Smooth muscle cell (in vitro differentiated cells): ENCODE results near the gene DHX15. TPM values are rescaled to one million over a fixed set of nuclear protein-coding genes. Genes with fewer than 3 reads are reported as not detected.

Experiments used
- DNase-seq: peaks from one replicate; lab custom pipeline; 2025; ENCODE audit not compliant: unreplicated experiment; lab: John Stamatoyannopoulos, UW
- H2AFZ ChIP-seq: fragments of 200-600 bp; sonication (generic); 2 replicates; pipeline ENCODE4 v1.6.0; 2016; ENCODE audit warnings: antibody characterized with exemption, low read depth, mild to moderate bottlenecking
- H3F3A ChIP-seq: fragments of 200-600 bp; sonication (generic); 2 replicates; pipeline ENCODE4 v1.6.0; 2017; ENCODE audit warnings: antibody characterized with exemption, low read depth
- H3K27ac ChIP-seq: fragments of 200-600 bp; sonication (generic); 2 replicates; pipeline ENCODE4 v1.5.1; 2016; ENCODE audit warnings: low read depth, mild to moderate bottlenecking
- H3K27me3 ChIP-seq: fragments of 200-600 bp; sonication (generic); 2 replicates; pipeline ENCODE4 v1.6.1; 2016; ENCODE audit warnings: low read depth, mild to moderate bottlenecking
- H3K36me3 ChIP-seq: fragments of 200-600 bp; sonication (generic); 2 replicates; pipeline ENCODE4 v1.5.1; 2016; ENCODE audit warnings: low read depth
- H3K4me1 ChIP-seq: fragments of 200-600 bp; sonication (generic); 2 replicates; pipeline ENCODE4 v1.5.1; 2016; ENCODE audit warnings: low read depth
- H3K4me2 ChIP-seq: fragments of 200-600 bp; sonication (generic); 2 replicates; pipeline ENCODE4 v1.6.0; 2016; ENCODE audit warnings: mild to moderate bottlenecking
- H3K4me3 ChIP-seq: fragments of 200-600 bp; sonication (generic); 2 replicates; pipeline ENCODE4 v1.5.1; 2016; ENCODE audit warnings: mild to moderate bottlenecking
- H3K79me2 ChIP-seq: fragments of 200-600 bp; sonication (generic); 2 replicates; pipeline ENCODE4 v1.6.0; 2016; ENCODE audit warnings: low read depth, mild to moderate bottlenecking
- H3K9ac ChIP-seq: fragments of 200-600 bp; sonication (generic); 2 replicates; pipeline ENCODE4 v1.6.0; 2016; ENCODE audit warnings: low read depth
- H3K9me3 ChIP-seq: fragments of 200-600 bp; sonication (generic); replicated peaks from 2 replicates; pipeline ENCODE4 v1.5.1; 2016; ENCODE audit warnings: low read depth
- H4K20me1 ChIP-seq: fragments of 200-600 bp; sonication (generic); 2 replicates; pipeline ENCODE4 v1.6.0; 2016; ENCODE audit warnings: low read depth
- WGBS: methylation state at CpG from one replicate; pipeline ENCODE4 v1.1.7; 2016; ENCODE audit warnings: low lambda C conversion rate; 5-methylcytosine and 5-hydroxymethylcytosine counted together
- polyA plus RNA-seq: library from polyadenylated mRNA; unstranded; fragments of >200 nt; fragmentation: Nextera tagmentation; extraction: Ambion mirVana; gene quantifications from 2 replicates; pipeline ENCODE4 v1.2.1, GENCODE V29; 2016
- total RNA-seq: library from RNA; depleted of rRNA; stranded (reverse); fragments of >200 nt; gene quantifications from 2 replicates; pipeline ENCODE4 v1.2.3, GENCODE V29; 2014
- TF ChIP-seq, protein P1 (sequence below): fragments of 200-600 bp; sonication (generic); IDR thresholded peaks from 2 replicates; pipeline ENCODE4 v1.5.1; 2017; ENCODE audit warnings: borderline replicate concordance, mild to moderate bottlenecking, antibody characterized with exemption; ENCODE audit not compliant: insufficient read depth, poor library complexity, severe bottlenecking

DHX15 gene
- total and polyA plus RNA-seq, 2 experiments from 2014 or later = 69.8 to 168 TPM

DNA sequence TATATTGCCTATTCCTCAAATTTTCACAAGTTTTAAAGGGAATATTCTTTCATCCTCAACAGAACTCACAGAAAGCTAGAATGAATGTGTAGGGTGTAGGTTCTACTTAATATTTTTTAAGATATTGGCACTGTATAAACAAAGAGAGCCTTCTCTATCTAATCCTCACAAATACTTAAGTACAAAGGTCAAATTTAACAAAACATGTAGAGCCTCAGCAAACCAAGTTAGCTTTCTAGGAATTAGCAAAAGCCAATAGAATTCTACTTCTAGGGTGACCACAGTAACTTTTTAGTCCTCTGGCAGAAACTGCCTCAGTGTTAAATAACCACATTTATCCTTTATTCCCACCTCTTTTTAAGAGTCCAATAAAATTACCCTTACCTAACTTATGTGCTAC, 19.3 kb downstream of the DHX15 start:
- TF ChIP-seq, protein P1, sequence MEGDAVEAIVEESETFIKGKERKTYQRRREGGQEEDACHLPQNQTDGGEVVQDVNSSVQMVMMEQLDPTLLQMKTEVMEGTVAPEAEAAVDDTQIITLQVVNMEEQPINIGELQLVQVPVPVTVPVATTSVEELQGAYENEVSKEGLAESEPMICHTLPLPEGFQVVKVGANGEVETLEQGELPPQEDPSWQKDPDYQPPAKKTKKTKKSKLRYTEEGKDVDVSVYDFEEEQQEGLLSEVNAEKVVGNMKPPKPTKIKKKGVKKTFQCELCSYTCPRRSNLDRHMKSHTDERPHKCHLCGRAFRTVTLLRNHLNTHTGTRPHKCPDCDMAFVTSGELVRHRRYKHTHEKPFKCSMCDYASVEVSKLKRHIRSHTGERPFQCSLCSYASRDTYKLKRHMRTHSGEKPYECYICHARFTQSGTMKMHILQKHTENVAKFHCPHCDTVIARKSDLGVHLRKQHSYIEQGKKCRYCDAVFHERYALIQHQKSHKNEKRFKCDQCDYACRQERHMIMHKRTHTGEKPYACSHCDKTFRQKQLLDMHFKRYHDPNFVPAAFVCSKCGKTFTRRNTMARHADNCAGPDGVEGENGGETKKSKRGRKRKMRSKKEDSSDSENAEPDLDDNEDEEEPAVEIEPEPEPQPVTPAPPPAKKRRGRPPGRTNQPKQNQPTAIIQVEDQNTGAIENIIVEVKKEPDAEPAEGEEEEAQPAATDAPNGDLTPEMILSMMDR = no peak
- Histone ChIP-seq H2AFZ (no peak overlapping the region), H3K4me3 (no peak overlapping the region), H3K9me3 (no peaks in the 10 kb centered on the region), H4K20me1 (peaks cover 100% of the 10 kb centered on the region), H3K4me2 (peak overlapping the region; percentile 1), H3K27me3 (no peaks in the 10 kb centered on the region), H3K36me3 (peaks cover 8% of the 10 kb centered on the region), H3K4me1 (no peaks in the 10 kb centered on the region), H3K27ac (peak overlapping the region; percentile 33), H3K9ac (no peak overlapping the region), H3F3A (peaks cover 11% of the 10 kb centered on the region), H3K79me2 (peaks cover 100% of the 10 kb centered on the region)
- no peak for DNase-seq

DNA sequence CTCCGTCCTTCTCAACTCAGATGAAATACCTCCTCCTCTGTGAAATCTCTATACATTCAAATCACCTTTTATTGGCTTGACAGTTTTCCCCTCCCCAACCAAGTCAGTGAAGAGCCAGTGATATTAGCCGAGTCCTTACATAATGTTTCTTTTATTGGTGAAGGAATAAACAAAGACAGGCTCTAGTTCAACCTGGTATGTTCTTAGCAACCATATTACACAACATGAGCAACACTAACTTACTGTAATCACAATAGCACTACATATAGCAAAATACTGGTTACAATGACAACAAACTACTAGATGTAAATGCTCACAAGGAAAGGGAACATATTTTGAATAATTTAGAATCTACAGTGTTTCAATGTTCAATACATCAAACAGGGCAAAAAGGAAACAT, 19.9 kb downstream of the DHX15 start:
- no peak overlapping the region for H2AFZ ChIP-seq
- DNase-seq = no peak
- no peaks in the 10 kb centered on the region for H3K27me3 ChIP-seq
- no peak overlapping the region for H3K4me2 ChIP-seq
- H3K4me3 ChIP-seq = no peak overlapping the region
- peaks cover 3% of the 10 kb centered on the region for H3K4me1 ChIP-seq
- peaks cover 11% of the 10 kb centered on the region for H3F3A ChIP-seq
- TF ChIP-seq, protein P1 = no peak
- H3K9ac ChIP-seq = no peak overlapping the region
- peaks cover 100% of the 10 kb centered on the region for H3K79me2 ChIP-seq
- H4K20me1 ChIP-seq = peaks cover 100% of the 10 kb centered on the region
- 79% methylated on average over 2 of the region's 2 CpGs for WGBS
- peak overlapping the region; percentile 33 for H3K27ac ChIP-seq
- H3K36me3 ChIP-seq = peaks cover 8% of the 10 kb centered on the region
- no peaks in the 10 kb centered on the region for H3K9me3 ChIP-seq

DNA sequence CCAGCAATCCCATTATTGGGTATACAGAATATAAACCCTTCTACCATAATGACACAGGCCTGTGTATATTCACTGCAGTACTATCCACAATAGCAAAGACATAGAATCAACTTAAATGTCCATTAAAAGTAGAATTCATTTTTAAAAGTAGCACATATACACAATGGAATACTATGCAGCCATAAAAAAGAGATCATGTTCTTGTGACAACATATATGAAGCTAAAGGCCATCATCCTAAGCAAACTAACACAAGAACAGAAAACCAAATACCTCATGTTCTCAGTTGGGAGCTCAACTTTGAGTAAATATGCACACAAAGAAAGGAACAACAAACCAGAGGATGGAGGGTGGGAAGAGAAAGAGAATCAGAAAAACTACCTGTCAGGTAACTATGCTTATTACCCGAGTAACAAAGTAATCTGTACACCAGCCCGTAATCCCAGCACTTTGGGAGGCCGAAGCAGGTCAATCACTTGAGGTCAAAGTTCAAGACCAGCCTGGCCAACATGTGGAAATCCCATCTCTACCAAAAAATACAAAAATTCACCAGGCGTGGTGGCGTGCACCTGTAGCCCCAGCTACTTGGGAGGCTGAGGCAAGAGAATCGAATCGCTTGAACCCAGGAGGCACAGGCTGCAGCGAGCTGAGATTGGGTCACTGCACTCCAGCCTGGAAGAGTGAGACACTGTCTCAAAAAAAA, 22.8 kb downstream of the DHX15 start:
- over 99% methylated on average over 8 of the region's 8 CpGs for WGBS
- H3K4me2 ChIP-seq = no peak overlapping the region
- H3K27ac ChIP-seq = no peak overlapping the region
- H3K36me3 ChIP-seq = peaks cover 8% of the 10 kb centered on the region
- peaks cover 16% of the 10 kb centered on the region for H3F3A ChIP-seq
- no peak overlapping the region for H2AFZ ChIP-seq
- DNase-seq = no peak
- no peak overlapping the region for H3K4me3 ChIP-seq
- H3K4me1 ChIP-seq = peaks cover 15% of the 10 kb centered on the region
- H3K9ac ChIP-seq = no peak overlapping the region
- peaks cover 100% of the 10 kb centered on the region for H3K79me2 ChIP-seq
- peaks cover 100% of the 10 kb centered on the region for H4K20me1 ChIP-seq
- TF ChIP-seq, protein P1 = no peak
- no peaks in the 10 kb centered on the region for H3K9me3 ChIP-seq
- H3K27me3 ChIP-seq = no peaks in the 10 kb centered on the region

DNA sequence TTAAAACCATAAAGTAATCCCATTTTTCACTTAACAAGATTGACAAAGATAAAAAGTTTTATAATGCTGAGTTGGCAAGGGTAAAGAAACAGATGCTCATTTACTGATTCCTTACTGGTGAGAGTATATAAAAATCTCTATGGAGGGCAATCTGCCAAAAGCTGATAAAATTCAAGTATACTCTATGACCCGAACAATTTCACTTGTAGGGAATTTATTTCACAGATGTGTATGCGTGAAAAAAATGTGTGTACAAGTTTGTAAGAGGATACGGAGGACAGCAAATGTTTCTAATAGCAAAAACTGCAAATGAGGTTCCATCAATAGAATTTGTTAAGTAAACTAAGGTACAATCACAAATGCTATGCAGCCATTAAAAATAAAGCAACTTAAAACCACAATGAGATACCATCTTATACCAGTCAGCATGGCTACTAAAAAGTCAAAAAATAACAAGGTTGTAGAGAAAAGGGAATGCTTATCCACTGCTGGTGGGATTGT, 23.4 kb downstream of the DHX15 start:
- WGBS = 81% methylated on average over 3 of the region's 3 CpGs
- Histone ChIP-seq H3K9me3 (no peaks in the 10 kb centered on the region), H3K27ac (no peak overlapping the region), H3K4me3 (no peak overlapping the region), H3K79me2 (peaks cover 100% of the 10 kb centered on the region), H4K20me1 (peaks cover 100% of the 10 kb centered on the region), H2AFZ (no peak overlapping the region), H3K27me3 (no peaks in the 10 kb centered on the region), H3K9ac (no peak overlapping the region), H3K36me3 (peaks cover 8% of the 10 kb centered on the region), H3K4me2 (no peak overlapping the region), H3K4me1 (peaks cover 15% of the 10 kb centered on the region), H3F3A (peaks cover 16% of the 10 kb centered on the region)
- DNase-seq = no peak
- TF ChIP-seq, protein P1 = no peak
